IMR-90 (cell line): ENCODE data around the gene NDST3. TPM values are rescaled to one million over a fixed set of nuclear protein-coding genes. Genes with fewer than 3 reads are reported as not detected.

Experiments used
- ATAC-seq: fragments of 200-7000 bp; cut with Tn5 transposase; 2 replicates; pipeline ENCODE4 v1.9.1; 2020; ENCODE audit warnings: low read depth, mild to moderate bottlenecking, moderate library complexity
- BruUV-seq: library from RNA; stranded (reverse); fragments of 400-500 nt; replicated peaks from 2 replicates; lab custom pipeline; 2021; lab: Mats Ljungman, UMichigan
- CTCF ChIA-PET: fragments of 300-600 bp; formaldehyde crosslinking; extraction: SDS; loops from one replicate; lab custom pipeline; 2021; ENCODE audit warnings: antibody characterized with exemption; lab: Yijun Ruan, JAX
- POLR2A ChIA-PET: fragments of 300-600 bp; sonication (Branson Sonifier 250); formaldehyde crosslinking; loops from one replicate; lab custom pipeline; 2022; ENCODE audit warnings: antibody characterized with exemption; ENCODE audit not compliant: unreplicated experiment; lab: Charles Lee
- DNase-seq: peaks from one replicate; pipeline ENCODE4 v3.0.0; 2013
- H2AFZ ChIP-seq: replicated peaks from 2 replicates; pipeline ENCODE3; 2013; ENCODE audit warnings: low read length, mild to moderate bottlenecking; ENCODE audit not compliant: poor library complexity
- H2AK5ac ChIP-seq: 2 replicates; pipeline ENCODE4 v1.6.1; 2013; ENCODE audit warnings: low read depth, low read length, inconsistent platforms
- H2AK9ac ChIP-seq: replicated peaks from 2 replicates; pipeline ENCODE3; 2013; ENCODE audit warnings: mild to moderate bottlenecking, low read depth, low read length, moderate library complexity; ENCODE audit not compliant: poor library complexity
- H2BK120ac ChIP-seq: 2 replicates; pipeline ENCODE4 v1.6.1; 2013; ENCODE audit warnings: low read depth, low read length, inconsistent platforms
- H2BK15ac ChIP-seq: 3 replicates; pipeline ENCODE4 v1.6.1; 2013; ENCODE audit warnings: low read depth, low read length, inconsistent platforms
- H2BK20ac ChIP-seq: 2 replicates; pipeline ENCODE4 v1.6.1; 2013; ENCODE audit warnings: low read depth, mild to moderate bottlenecking, inconsistent platforms, low read length, moderate library complexity
- H2BK5ac ChIP-seq: 2 replicates; pipeline ENCODE4 v1.6.1; 2013; ENCODE audit warnings: mild to moderate bottlenecking, low read depth, low read length, inconsistent platforms; ENCODE audit not compliant: poor library complexity, severe bottlenecking
- H3K14ac ChIP-seq: replicated peaks from 2 replicates; pipeline ENCODE4 v1.6.1; 2013; ENCODE audit warnings: low read depth, low read length, inconsistent platforms
- H3K18ac ChIP-seq: 2 replicates; pipeline ENCODE4 v1.6.1; 2013; ENCODE audit warnings: low read depth, low read length, control low read depth
- H3K23ac ChIP-seq: 2 replicates; pipeline ENCODE4 v1.6.1; 2013; ENCODE audit warnings: low read depth, low read length, inconsistent platforms
- H3K27ac ChIP-seq: 2 replicates; pipeline ENCODE4 v1.5.1; 2013; ENCODE audit warnings: mild to moderate bottlenecking, control low read depth, low read length; ENCODE audit not compliant: insufficient read depth
- H3K27me3 ChIP-seq: 2 replicates; pipeline ENCODE4 v1.6.1; 2013; ENCODE audit warnings: low read length; ENCODE audit not compliant: control insufficient read depth, insufficient read depth
- H3K36me3 ChIP-seq: 2 replicates; pipeline ENCODE4 v1.6.1; 2013; ENCODE audit warnings: low read length, mixed read lengths; ENCODE audit not compliant: control insufficient read depth, insufficient read depth
- H3K4ac ChIP-seq: 2 replicates; pipeline ENCODE4 v1.6.1; 2013; ENCODE audit warnings: low read depth, low read length, inconsistent platforms
- H3K4me1 ChIP-seq: 2 replicates; pipeline ENCODE4 v1.6.1; 2013; ENCODE audit warnings: low read length, mixed read lengths; ENCODE audit not compliant: control insufficient read depth, insufficient read depth
- H3K4me2 ChIP-seq: 2 replicates; pipeline ENCODE4 v1.6.1; 2013; ENCODE audit warnings: low read depth, mild to moderate bottlenecking, control low read depth, low read length, moderate library complexity
- H3K4me3 ChIP-seq: 2 replicates; pipeline ENCODE4 v1.5.1; 2013; ENCODE audit warnings: low read depth, mild to moderate bottlenecking, control low read depth, low read length, moderate library complexity; ENCODE audit not compliant: insufficient read depth
- H3K56ac ChIP-seq: 2 replicates; pipeline ENCODE4 v1.6.1; 2013; ENCODE audit warnings: low read length, inconsistent platforms; ENCODE audit not compliant: insufficient read depth; ENCODE audit errors: extremely low read depth
- H3K79me1 ChIP-seq, 2 experiments: 2 replicates each; pipeline ENCODE4 v1.6.1; 2013; ENCODE audit warnings: low read length in 2 of 2, inconsistent platforms in 1 of 2, low read depth in 1 of 2
- H3K9ac ChIP-seq: 2 replicates; pipeline ENCODE4 v1.6.1; 2013; ENCODE audit warnings: low read depth, low read length, control low read depth
- H3K9me1 ChIP-seq: 2 replicates; pipeline ENCODE4 v1.6.1; 2013; ENCODE audit warnings: low read length, inconsistent platforms; ENCODE audit not compliant: insufficient read depth
- H3K9me3 ChIP-seq: 2 replicates; pipeline ENCODE4 v1.6.1; 2013; ENCODE audit warnings: low read length; ENCODE audit not compliant: control insufficient read depth, insufficient read depth
- H4K20me1 ChIP-seq: 2 replicates; pipeline ENCODE4 v1.6.1; 2013; ENCODE audit warnings: low read length, inconsistent platforms; ENCODE audit not compliant: insufficient read depth
- H4K5ac ChIP-seq: 2 replicates; pipeline ENCODE4 v1.6.1; 2013; ENCODE audit warnings: mild to moderate bottlenecking, low read depth, low read length, control low read depth
- H4K8ac ChIP-seq, 2 experiments: 2 replicates each; pipeline ENCODE4 v1.6.1; 2013; ENCODE audit warnings: low read depth in 2 of 2, low read length in 2 of 2, control low read depth in 1 of 2, inconsistent platforms in 1 of 2
- H4K91ac ChIP-seq: 2 replicates; pipeline ENCODE4 v1.6.1; 2013; ENCODE audit warnings: low read depth, low read length, inconsistent platforms; ENCODE audit not compliant: insufficient read depth
- MAZ ChIP-seq: IDR thresholded peaks from 2 replicates; pipeline ENCODE4 v1.6.1; 2012; ENCODE audit warnings: low read depth, mild to moderate bottlenecking, low read length, improper control_type of control experiment, moderate library complexity, borderline replicate concordance
- MXI1 ChIP-seq: IDR thresholded peaks from 2 replicates; pipeline ENCODE4 v1.6.1; 2012; ENCODE audit warnings: low read depth, mild to moderate bottlenecking, low read length, moderate library complexity, borderline replicate concordance
- RAD21 ChIP-seq: IDR thresholded peaks from 2 replicates; pipeline ENCODE4 v1.6.1; 2012; ENCODE audit warnings: low read length, improper control_type of control experiment
- WGBS, 2 experiments: methylation state at CpG; one replicate each; pipeline versions ENCODE4 v1.1.5 to v1.1.7; 2013; ENCODE audit warnings: missing lambda C conversion rate in 2 of 2; ENCODE audit not compliant: insufficient read length in 1 of 2; ENCODE audit errors: extremely low coverage in 2 of 2; 5-methylcytosine and 5-hydroxymethylcytosine counted together
- dilution Hi-C: fragments of 300-500 bp; cut with HindIII; formaldehyde crosslinking; loops from one replicate; pipeline ENCODE4 v1.14.3; 2018; ENCODE audit warnings: low sequenced_read_pairs; ENCODE audit not compliant: unreplicated experiment
- in situ Hi-C: fragments of 300-500 bp; cut with MboI; formaldehyde crosslinking; loops from 3 replicates; pipeline ENCODE4 v1.14.3; 2019; ENCODE audit warnings: low sequenced_read_pairs, inconsistent platforms, mixed read lengths
- intact Hi-C: fragments of 100-400 bp; cut with micrococcal nuclease; formaldehyde crosslinking; loops from 2 replicates; pipeline ENCODE4 v1.10.0; 2022
- polyA plus RNA-seq, 3 experiments: library from polyadenylated mRNA; depleted of rRNA; stranded (reverse); fragments of >200 nt; gene quantifications; 2 replicates each; pipeline ENCODE4 v1.2.3, GENCODE V29; 2012; ENCODE audit warnings: low replicate concordance in 1 of 3
- total RNA-seq: library from RNA; depleted of rRNA; stranded (reverse); fragments of >200 nt; gene quantifications from 2 replicates; pipeline ENCODE4 v1.2.3, GENCODE V29; 2012
- TF ChIP-seq, protein P1 (sequence below): fragments of 150-350 bp; IDR thresholded peaks from 2 replicates; pipeline ENCODE4 v1.6.1; 2017; ENCODE audit warnings: mild to moderate bottlenecking, antibody characterized with exemption, low read length, low read depth

Gene NDST3
- total and polyA plus RNA-seq, 2 of the 4 experiments (the other 2 are of a cell fraction): 0.10 to 0.18 TPM

GRCh38 chr4:118085700-118086099 lies 51.4 kb downstream of the NDST3 start:
- H3K4me1 ChIP-seq: no peaks in the 10 kb centered on the region
- no peak overlapping the region for H2AK5ac ChIP-seq
- H3K9me1 ChIP-seq: no peaks in the 10 kb centered on the region
- H4K91ac ChIP-seq: no peak overlapping the region
- no peak overlapping the region for H4K8ac ChIP-seq
- no peak overlapping the region for H2BK15ac ChIP-seq
- H4K5ac ChIP-seq: no peak overlapping the region
- no peak overlapping the region for H2AFZ ChIP-seq
- POLR2A ChIA-PET: no interaction called here
- H3K36me3 ChIP-seq: no peaks in the 10 kb centered on the region
- H3K56ac ChIP-seq: no peak overlapping the region
- H3K9me3 ChIP-seq: no peaks in the 10 kb centered on the region
- H3K18ac ChIP-seq: no peak overlapping the region
- no CpG with 5 or more reads among the region's 4 CpGs for WGBS, 2 experiments
- H3K27ac ChIP-seq: no peak overlapping the region
- dilution Hi-C loops (no loop called here), intact Hi-C loops (no loop called here), in situ Hi-C loops (no loop called here)
- no peak overlapping the region for H3K14ac ChIP-seq
- no peak overlapping the region for H2BK5ac ChIP-seq
- H3K23ac ChIP-seq: no peak overlapping the region
- ATAC-seq: no peak
- H4K20me1 ChIP-seq: no peaks in the 10 kb centered on the region
- H3K27me3 ChIP-seq: no peaks in the 10 kb centered on the region
- H3K4ac ChIP-seq: no peak overlapping the region
- H3K4me3 ChIP-seq: no peak overlapping the region
- no peak overlapping the region for H2BK120ac ChIP-seq
- H2AK9ac ChIP-seq: no peak overlapping the region
- H2BK20ac ChIP-seq: no peak overlapping the region
- DNase-seq: no peak
- H3K4me2 ChIP-seq: no peak overlapping the region
- BruUV-seq: no TSS peak
- TF ChIP-seq MXI1 (no peak), MAZ (no peak), RAD21 (no peak)
- TF ChIP-seq, protein P1, sequence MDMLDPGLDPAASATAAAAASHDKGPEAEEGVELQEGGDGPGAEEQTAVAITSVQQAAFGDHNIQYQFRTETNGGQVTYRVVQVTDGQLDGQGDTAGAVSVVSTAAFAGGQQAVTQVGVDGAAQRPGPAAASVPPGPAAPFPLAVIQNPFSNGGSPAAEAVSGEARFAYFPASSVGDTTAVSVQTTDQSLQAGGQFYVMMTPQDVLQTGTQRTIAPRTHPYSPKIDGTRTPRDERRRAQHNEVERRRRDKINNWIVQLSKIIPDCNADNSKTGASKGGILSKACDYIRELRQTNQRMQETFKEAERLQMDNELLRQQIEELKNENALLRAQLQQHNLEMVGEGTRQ: no peak
- H3K79me1 ChIP-seq: no peaks in the 10 kb centered on the region
- CTCF ChIA-PET: interaction anchor here (0.6 to 0.7 kb wide), 3 partner anchors 9 to 149 kb away, joined by 3 read pairs; no protein-coding TSS in a partner anchor
- no peak overlapping the region for H3K9ac ChIP-seq
